Vagina (tissue), 2 donors: ENCODE results near the gene MFSD2A.

ENCODE experiments used
- POLR2A ChIP-seq, 2 donors: fragments of 450-650 bp; IDR thresholded peaks; one replicate each; pipeline ENCODE4 v1.6.1; 2017; ENCODE audit warnings: antibody characterized with exemption in 2 of 2, mild to moderate bottlenecking in 2 of 2, moderate library complexity in 2 of 2
- POLR2AphosphoS5 ChIP-seq, 2 donors: sonication (generic); formaldehyde crosslinking; IDR thresholded peaks; one replicate each; pipeline ENCODE4 v1.9.0; 2017; ENCODE audit warnings: antibody characterized with exemption in 2 of 2, mild to moderate bottlenecking in 2 of 2, low read depth in 1 of 2; ENCODE audit not compliant: insufficient read depth in 1 of 2
- TF ChIP-seq, protein P1 (sequence below), 3 experiments: fragments of 450-650 bp in 2 of 3; fragments of 200-600 bp in 1 of 3; sonication (generic) in 1 of 3; IDR thresholded peaks; one replicate each; pipeline ENCODE4 v1.5.1; 2017 to 2019; ENCODE audit warnings: antibody characterized with exemption in 3 of 3, mild to moderate bottlenecking in 2 of 3, moderate library complexity in 2 of 3

- TF ChIP-seq, protein P1, sequence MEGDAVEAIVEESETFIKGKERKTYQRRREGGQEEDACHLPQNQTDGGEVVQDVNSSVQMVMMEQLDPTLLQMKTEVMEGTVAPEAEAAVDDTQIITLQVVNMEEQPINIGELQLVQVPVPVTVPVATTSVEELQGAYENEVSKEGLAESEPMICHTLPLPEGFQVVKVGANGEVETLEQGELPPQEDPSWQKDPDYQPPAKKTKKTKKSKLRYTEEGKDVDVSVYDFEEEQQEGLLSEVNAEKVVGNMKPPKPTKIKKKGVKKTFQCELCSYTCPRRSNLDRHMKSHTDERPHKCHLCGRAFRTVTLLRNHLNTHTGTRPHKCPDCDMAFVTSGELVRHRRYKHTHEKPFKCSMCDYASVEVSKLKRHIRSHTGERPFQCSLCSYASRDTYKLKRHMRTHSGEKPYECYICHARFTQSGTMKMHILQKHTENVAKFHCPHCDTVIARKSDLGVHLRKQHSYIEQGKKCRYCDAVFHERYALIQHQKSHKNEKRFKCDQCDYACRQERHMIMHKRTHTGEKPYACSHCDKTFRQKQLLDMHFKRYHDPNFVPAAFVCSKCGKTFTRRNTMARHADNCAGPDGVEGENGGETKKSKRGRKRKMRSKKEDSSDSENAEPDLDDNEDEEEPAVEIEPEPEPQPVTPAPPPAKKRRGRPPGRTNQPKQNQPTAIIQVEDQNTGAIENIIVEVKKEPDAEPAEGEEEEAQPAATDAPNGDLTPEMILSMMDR (IDR thresholded peaks at IDR 0.05) = no peak
- no peak for TF ChIP-seq POLR2A (IDR thresholded peaks at IDR 0.05)
- no peak for TF ChIP-seq POLR2AphosphoS5 (IDR thresholded peaks at IDR 0.05; ENCODE audit: insufficient read depth in 1 of 2, low read depth in 1 of 2)
Measured at GRCh38 chr1:39977202-39977601, 22.3 kb downstream of the MFSD2A start.
